Muscle of leg (tissue), 11 donors: ENCODE data around the gene TIMM9. TPM values are rescaled to one million over a fixed set of nuclear protein-coding genes. Genes with fewer than 3 reads are reported as not detected.
A peak's percentile ranks its signal among the peaks of the same experiment; 100 is the strongest.

Source experiments
- DNase-seq: peaks from one replicate; pipeline ENCODE4 v3.0.0; 2013
- H3K27ac ChIP-seq: one replicate; pipeline ENCODE4 v1.5.1; 2013; ENCODE audit warnings: mild to moderate bottlenecking, low read length, control low read depth
- H3K27me3 ChIP-seq: one replicate; pipeline ENCODE4 v1.6.1; 2013; ENCODE audit warnings: low read length; ENCODE audit not compliant: control insufficient read depth, insufficient read depth
- H3K36me3 ChIP-seq: one replicate; pipeline ENCODE4 v1.6.1; 2013; ENCODE audit warnings: low read length; ENCODE audit not compliant: control insufficient read depth, insufficient read depth
- H3K4me1 ChIP-seq: one replicate; pipeline ENCODE4 v1.6.1; 2013; ENCODE audit warnings: low read length; ENCODE audit not compliant: control insufficient read depth, insufficient read depth
- H3K4me3 ChIP-seq: one replicate; pipeline ENCODE4 v1.5.1; 2013; ENCODE audit warnings: low read length, control low read depth
- H3K9me3 ChIP-seq: replicated peaks from 2 replicates; pipeline ENCODE4 v1.6.1; 2013; ENCODE audit warnings: low read depth, low read length; ENCODE audit not compliant: control insufficient read depth
- WGBS: methylation state at CpG from one replicate; pipeline ENCODE4 v1.1.5; 2013; ENCODE audit warnings: missing lambda C conversion rate; ENCODE audit not compliant: insufficient coverage; 5-methylcytosine and 5-hydroxymethylcytosine counted together
- polyA plus RNA-seq, 8 donors: library from polyadenylated mRNA; unstranded; fragments of 120-200 nt; gene quantifications; one replicate each; pipeline versions ENCODE4 v1.2.1 to v1.2.3, GENCODE V29; 2013; ENCODE audit warnings: inconsistent platforms in 1 of 8, low replicate concordance in 1 of 8; ENCODE audit not compliant: insufficient read length in 8 of 8, insufficient read depth in 1 of 8
- total RNA-seq: library from RNA; stranded (reverse); fragments of 120-200 nt; gene quantifications from one replicate; pipeline ENCODE4 v1.2.4, GENCODE V29; 2013

Gene TIMM9
- total and polyA plus RNA-seq, 9 donors: 42.5 to 99.1 (median 86.7) TPM

GRCh38 chr14:58408681-58409215, 18.6 kb downstream of the TIMM9 start:
- no peaks in the 10 kb centered on the region for H3K27me3 ChIP-seq
- H3K27ac ChIP-seq: no peak overlapping the region
- H3K4me3 ChIP-seq: no peak overlapping the region
- H3K36me3 ChIP-seq: peaks cover 21% of the 10 kb centered on the region
- WGBS: no CpG with 5 or more reads among the region's 3 CpGs
- no peaks in the 10 kb centered on the region for H3K9me3 ChIP-seq
- H3K4me1 ChIP-seq: no peaks in the 10 kb centered on the region
- DNase-seq: peak; percentile 35

DNA sequence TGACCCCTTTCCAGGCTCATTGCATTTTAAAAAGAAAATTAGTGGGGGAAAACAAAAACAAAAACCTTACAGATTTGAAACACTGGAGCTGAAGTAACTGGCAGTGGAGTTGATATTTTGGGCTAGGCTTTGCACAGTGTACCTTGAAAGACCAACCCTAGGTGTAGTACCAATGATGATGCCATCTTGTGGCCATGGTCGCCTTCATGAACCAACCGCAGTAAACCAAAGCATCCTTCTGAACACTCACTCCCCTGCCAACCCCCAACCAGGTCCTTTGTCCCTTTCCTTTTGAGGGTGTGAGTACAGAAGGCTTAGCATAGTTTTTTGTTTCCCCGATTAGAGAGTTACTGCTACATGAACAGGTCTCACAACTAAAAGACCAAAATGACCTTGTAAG, 25.7 kb downstream of the TIMM9 start:
- Histone ChIP-seq H3K4me1 (no peaks in the 10 kb centered on the region), H3K27me3 (no peaks in the 10 kb centered on the region), H3K4me3 (no peak overlapping the region), H3K9me3 (no peaks in the 10 kb centered on the region), H3K36me3 (no peaks in the 10 kb centered on the region), H3K27ac (no peak overlapping the region)
- no peak for DNase-seq
- no CpG with 5 or more reads among the region's 3 CpGs for WGBS

GRCh38 chr14:58398895-58399294, 28.4 kb downstream of the TIMM9 start:
- no peak for DNase-seq
- no peaks in the 10 kb centered on the region for H3K9me3 ChIP-seq
- H3K36me3 ChIP-seq: no peaks in the 10 kb centered on the region
- H3K4me3 ChIP-seq: no peak overlapping the region
- H3K27me3 ChIP-seq: no peaks in the 10 kb centered on the region
- 61% methylated on average over 2 of the region's 3 CpGs for WGBS
- peaks cover 8% of the 10 kb centered on the region for H3K4me1 ChIP-seq
- H3K27ac ChIP-seq: no peak overlapping the region

DNA sequence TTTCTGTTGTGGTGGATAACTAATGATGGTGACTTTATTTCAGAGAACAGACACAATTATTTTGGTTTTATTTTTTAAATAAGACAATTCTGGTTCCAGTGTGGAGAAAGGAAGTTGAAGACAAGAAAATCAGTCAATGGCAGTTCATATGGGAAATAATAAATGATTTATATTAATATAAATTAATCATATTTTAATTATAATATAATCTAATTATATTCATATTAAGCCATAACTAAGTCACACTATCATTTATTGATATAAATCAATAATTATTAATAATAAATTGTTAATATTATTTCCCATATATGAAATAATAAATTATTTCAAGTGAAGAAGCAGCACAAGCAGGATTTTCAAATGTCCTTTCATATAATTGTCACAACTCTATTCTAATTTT, 28.8 kb downstream of the TIMM9 start:
- H3K36me3 ChIP-seq: no peaks in the 10 kb centered on the region
- no peak overlapping the region for H3K27ac ChIP-seq
- H3K4me3 ChIP-seq: no peak overlapping the region
- peaks cover 8% of the 10 kb centered on the region for H3K4me1 ChIP-seq
- no peaks in the 10 kb centered on the region for H3K9me3 ChIP-seq
- DNase-seq: no peak
- H3K27me3 ChIP-seq: no peaks in the 10 kb centered on the region

DNA sequence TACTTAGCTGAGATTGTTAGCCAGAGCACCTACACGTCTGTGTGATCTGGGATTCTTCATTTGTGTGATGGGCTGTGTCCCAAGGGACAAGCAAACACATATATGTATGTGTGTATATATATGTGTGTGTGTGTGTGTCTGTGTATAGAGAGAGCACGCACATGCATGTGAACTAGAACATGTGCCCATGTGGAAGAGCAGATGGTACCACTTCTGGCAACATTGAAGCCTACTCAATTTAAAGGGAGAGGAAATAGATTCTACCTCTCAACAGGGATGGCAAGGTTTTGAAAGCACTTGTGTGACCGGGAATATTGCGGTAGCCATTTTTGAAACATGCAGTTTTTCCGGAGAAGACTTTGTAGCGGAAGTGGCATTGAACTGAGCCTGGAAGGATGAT, 30.2 kb downstream of the TIMM9 start:
- no peaks in the 10 kb centered on the region for H3K27me3 ChIP-seq
- H3K4me1 ChIP-seq: peaks cover 8% of the 10 kb centered on the region
- H3K9me3 ChIP-seq: no peaks in the 10 kb centered on the region
- H3K36me3 ChIP-seq: no peaks in the 10 kb centered on the region
- no peak overlapping the region for H3K27ac ChIP-seq
- WGBS: 92% methylated on average over 5 of the region's 6 CpGs
- no peak for DNase-seq
- no peak overlapping the region for H3K4me3 ChIP-seq

DNA sequence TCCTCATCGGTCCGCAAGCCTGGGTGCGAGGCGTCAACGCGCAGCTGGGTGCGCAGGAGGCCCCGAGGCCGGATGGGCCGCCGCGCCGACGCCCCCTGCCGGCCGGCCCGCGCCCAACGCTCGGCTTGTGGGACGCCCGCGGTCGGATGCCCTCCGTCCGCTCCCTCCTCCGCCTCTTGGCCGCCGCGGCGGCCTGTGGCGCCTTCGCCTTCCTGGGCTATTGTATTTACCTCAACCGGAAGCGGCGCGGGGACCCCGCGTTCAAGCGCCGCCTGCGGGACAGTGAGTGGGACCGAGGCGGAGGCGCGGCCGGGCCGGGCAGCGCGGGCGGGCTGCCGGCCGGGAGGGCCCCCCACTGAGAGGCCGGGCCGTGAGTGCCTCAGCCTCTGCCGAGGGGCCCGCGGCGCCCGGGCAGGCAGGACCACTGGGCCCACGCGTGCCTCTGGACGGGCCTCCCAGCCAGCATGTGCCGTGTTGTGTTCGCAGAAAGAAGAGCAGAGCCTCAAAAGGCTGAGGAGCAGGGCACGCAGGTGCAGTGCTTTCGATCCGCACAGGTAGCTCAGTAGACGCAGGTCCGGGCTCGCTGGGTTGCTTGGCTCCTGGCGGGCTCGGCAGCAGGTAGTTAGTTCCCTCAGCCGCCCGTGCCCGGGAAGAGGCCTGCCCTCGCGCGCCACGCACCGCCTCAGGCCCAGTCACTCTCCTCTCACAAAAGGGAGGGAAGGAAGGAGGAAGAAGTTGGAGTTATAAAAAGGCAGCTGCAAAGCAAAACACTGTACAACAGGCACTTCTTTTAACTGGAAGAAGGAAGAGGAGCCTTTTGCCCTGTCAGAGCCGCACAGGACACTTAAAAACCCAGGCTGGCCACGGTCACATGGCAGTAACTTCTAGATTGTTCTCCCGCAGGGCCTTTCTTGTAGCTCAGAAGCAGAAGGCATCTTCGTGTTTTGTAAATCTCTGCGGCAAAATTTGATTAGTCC, 31.2 kb downstream of the TIMM9 start, which contains the start of gene TOMM20L:
Gene TOMM20L, plus strand, starts transcription at position 119 of the 977 bp plus-strand sequence. Its CDS starts 28 bp downstream, at position 147.
- no peaks in the 10 kb centered on the region for H3K27me3 ChIP-seq
- H3K9me3 ChIP-seq: no peaks in the 10 kb centered on the region
- peaks cover 8% of the 10 kb centered on the region for H3K4me1 ChIP-seq
- peak within 1 kb of the TSS; percentile 56 for H3K4me3 ChIP-seq
- peak; percentile 81 for DNase-seq
- H3K27ac ChIP-seq: peak within 1 kb of the TSS; percentile 59
- WGBS: 4% methylated on average over 72 of the region's 86 CpGs
- no peaks in the 10 kb centered on the region for H3K36me3 ChIP-seq

GRCh38 chr14:58395562-58395811, 31.8 kb downstream of the TIMM9 start:
- peak overlapping the region; percentile 56 for H3K4me3 ChIP-seq
- WGBS: 6% methylated on average over 10 of the region's 10 CpGs
- H3K9me3 ChIP-seq: no peaks in the 10 kb centered on the region
- no peak for DNase-seq
- H3K36me3 ChIP-seq: no peaks in the 10 kb centered on the region
- no peak overlapping the region for H3K27ac ChIP-seq
- no peaks in the 10 kb centered on the region for H3K27me3 ChIP-seq
- peaks cover 8% of the 10 kb centered on the region for H3K4me1 ChIP-seq

GRCh38 chr14:58390830-58391229, 36.5 kb downstream of the TIMM9 start:
- H3K27me3 ChIP-seq: no peaks in the 10 kb centered on the region
- no peak overlapping the region for H3K4me3 ChIP-seq
- no CpG with 5 or more reads among the region's 2 CpGs for WGBS
- DNase-seq: no peak
- H3K4me1 ChIP-seq: peaks cover 3% of the 10 kb centered on the region
- no peaks in the 10 kb centered on the region for H3K9me3 ChIP-seq
- no peak overlapping the region for H3K27ac ChIP-seq
- H3K36me3 ChIP-seq: no peaks in the 10 kb centered on the region

- Histone ChIP-seq H3K4me1 (no peaks in the 10 kb centered on the region), H3K9me3 (no peaks in the 10 kb centered on the region), H3K27me3 (no peaks in the 10 kb centered on the region), H3K27ac (no peak overlapping the region), H3K4me3 (no peak overlapping the region), H3K36me3 (peaks cover 7% of the 10 kb centered on the region)
- DNase-seq: no peak
Measured at GRCh38 chr14:58376791-58377190, 50.5 kb downstream of the TIMM9 start.

- DNase-seq: no peak
- no peak overlapping the region for H3K4me3 ChIP-seq
- no peak overlapping the region for H3K27ac ChIP-seq
- peaks cover 33% of the 10 kb centered on the region for H3K36me3 ChIP-seq
- no peaks in the 10 kb centered on the region for H3K27me3 ChIP-seq
- WGBS: 86% methylated on average over 1 of the region's 1 CpG
- H3K9me3 ChIP-seq: no peaks in the 10 kb centered on the region
- H3K4me1 ChIP-seq: no peaks in the 10 kb centered on the region
Measured at GRCh38 chr14:58368956-58369355, 58.4 kb downstream of the TIMM9 start.
